Measurements from ENCODE around the gene SLC2A6. TPM values are rescaled to one million over a fixed set of nuclear protein-coding genes. Genes with fewer than 3 reads are reported as not detected.

Gene SLC2A6
- total and polyA plus RNA-seq, 2 of the 8 experiments (the other 6 are each of a cell fraction or from before 2014, with no cell fraction given), result 16.6 to 17.8 TPM

- no peak overlapping the region for H4K5ac ChIP-seq (ENCODE audit: insufficient read length, low read depth, low read length)
- peaks cover 0 to 3% (median 0%) of the 10 kb centered on the region in 4 experiments; a peak in 1 of 8 replicates for H3K36me3 ChIP-seq (ENCODE audit: control insufficient read depth in 2 of 4, insufficient read depth in 4 of 4, low read length in 3 of 4)
- H3K56ac ChIP-seq (replicated peaks; ENCODE audit: insufficient read length, low read depth, low read length), result no peak overlapping the region
- 96% methylated on average over 9 of the region's 12 CpGs; no CpG with 5 or more reads in 1 of the 2 experiments for WGBS, 2 experiments (ENCODE audit: extremely low coverage in 1 of 2, insufficient coverage in 1 of 2, insufficient read length in 1 of 2, insufficient replicate concordance in 2 of 2, low coverage in 1 of 2, low lambda C conversion rate in 2 of 2, missing lambda C conversion rate in 1 of 2)
- no peak overlapping the region for H2BK15ac ChIP-seq (ENCODE audit: low read length)
- no peak overlapping the region for H2BK5ac ChIP-seq (ENCODE audit: low read depth, low read length)
- no peak overlapping the region for H3K23ac ChIP-seq (ENCODE audit: insufficient read length)
- no peak overlapping the region for H3K18ac ChIP-seq (ENCODE audit: extremely low read depth, low read length)
- peak overlapping the region; percentile 42; the same call in 1 of the 2 replicates for H4K8ac ChIP-seq (ENCODE audit: extremely low read depth, insufficient read depth, low read length)
- H3K4ac ChIP-seq (replicated peaks; ENCODE audit: insufficient read length, low read depth, low read length), result no peak overlapping the region
- peaks cover 7% of the 10 kb centered on the region for H3K23me2 ChIP-seq (ENCODE audit: low read depth, low read length)
- no peak overlapping the region for H2AFZ ChIP-seq (ENCODE audit: low read length)
- no peak for FAIRE-seq
- H2AK5ac ChIP-seq (ENCODE audit: low read depth, low read length), result no peak overlapping the region
- peaks cover under 1% of the 10 kb centered on the region; the same call in 1 of the 2 replicates for H3K79me1 ChIP-seq (ENCODE audit: low read depth, low read length)
- no peak overlapping the region for H3K27ac ChIP-seq (ENCODE audit: low read depth, low read length)
- no peaks in the 10 kb centered on the region for H3K27me3 ChIP-seq (replicated peaks in 1 of 4; ENCODE audit: control insufficient read depth in 3 of 4, extremely low read depth in 1 of 4, insufficient read depth in 3 of 4, low read length in 3 of 4)
- no peaks in the 10 kb centered on the region for H3K79me2 ChIP-seq (ENCODE audit: control insufficient read depth in 1 of 2, insufficient read depth in 2 of 2, low read length in 2 of 2)
- peaks cover 0 to 2% of the 10 kb centered on the region in 2 experiments; a peak in 1 of 4 replicates for H3K9me3 ChIP-seq (ENCODE audit: insufficient read depth in 2 of 2, low read depth in 1 of 2, low read length in 1 of 2)
- no peak overlapping the region for H2BK20ac ChIP-seq (ENCODE audit: low read length)
- no peak overlapping the region for H3K4me3 ChIP-seq (ENCODE audit: extremely low read depth in 1 of 4, insufficient read depth in 2 of 4, low read depth in 3 of 4, low read length in 4 of 4)
- H3K4me1 ChIP-seq (replicated peaks in 1 of 4; ENCODE audit: control insufficient read depth in 3 of 4, insufficient read depth in 4 of 4, low read length in 3 of 4), result no peaks in the 10 kb centered on the region; a peak in 1 of 7 replicates
- H4K91ac ChIP-seq (replicated peaks; ENCODE audit: insufficient read length, low read length), result no peak overlapping the region
- TF ChIP-seq NRF1 (IDR thresholded peaks at IDR 0.05; ENCODE audit: low read depth, low read length) (no peak), POLR2AphosphoS5 (IDR thresholded peaks at IDR 0.05; ENCODE audit: low read depth, low read length) (no peak), ATF3 (IDR thresholded peaks at IDR 0.05; ENCODE audit: insufficient read depth, low read depth, low read length) (no peak), CHD1 (IDR thresholded peaks at IDR 0.05; ENCODE audit: low read depth, low read length) (no peak)
- no peak overlapping the region for H3K14ac ChIP-seq (ENCODE audit: insufficient read length)
- CTCF ChIA-PET (ENCODE audit: partially characterized antibody), result interaction anchor here (0.7 to 2.7 kb wide), 9 partner anchors 9 to 466 kb away, joined by 3 to 7 read pairs (median 3); no protein-coding TSS in a partner anchor
- H3K4me2 ChIP-seq (ENCODE audit: insufficient read depth in 1 of 2, low read depth in 2 of 2, low read length in 2 of 2), result no peak overlapping the region
- no peak overlapping the region for H2BK120ac ChIP-seq (replicated peaks; ENCODE audit: low read depth, low read length)
- H3K9ac ChIP-seq (replicated peaks in 1 of 4; ENCODE audit: extremely low read depth in 1 of 4, low read depth in 3 of 4, low read length in 3 of 4), result no peak overlapping the region
- H2BK12ac ChIP-seq (ENCODE audit: low read depth, low read length), result no peak overlapping the region
- POLR2A ChIA-PET (ENCODE audit: partially characterized antibody), result interaction anchor here (0.8 to 1.7 kb wide), 3 partner anchors 16 to 135 kb away, joined by 3 to 8 read pairs (median 4); partner anchors contain the start of genes SURF1 and SURF2
- peaks cover 2 to 7% of the 10 kb centered on the region in 2 experiments for H4K20me1 ChIP-seq (replicated peaks in 1 of 2; ENCODE audit: control insufficient read depth in 1 of 2, insufficient read depth in 2 of 2, low read length in 2 of 2)
- DNase-seq (ENCODE audit: low read depth in 1 of 2, low spot score in 2 of 2), result no peak
These were observed 12.2 kb upstream of the SLC2A6 start for GRCh38 chr9:133490865-133491655.
